Lower lobe of right lung (tissue), 2 donors: Measurements from ENCODE around the gene DENND6B. TPM values are rescaled to one million over a fixed set of nuclear protein-coding genes. Genes with fewer than 3 reads are reported as not detected.
A peak's percentile ranks its signal among the peaks of the same experiment; 100 is the strongest.
"Not testable (repeated sequence)": the region's sequence is repeated elsewhere in the genome, so short reads cannot be mapped to it uniquely, and the experiment has no call there.

Experiments
- ATAC-seq, 2 donors: fragments of 200-7000 bp; cut with Tn5 transposase; one replicate each; pipeline ENCODE4 v1.9.1; 2020 to 2022; ENCODE audit warnings: mild to moderate bottlenecking in 2 of 2, moderate library complexity in 2 of 2
- DNase-seq: peaks from one replicate; pipeline ENCODE4 v3.0.0-alpha.2; 2020
- H3K27ac ChIP-seq: fragments of 200-600 bp; one replicate; pipeline ENCODE4 v1.8.0; 2022
- H3K27me3 ChIP-seq: fragments of 200-600 bp; one replicate; pipeline ENCODE4 v1.8.0; 2022; ENCODE audit warnings: low read depth
- H3K36me3 ChIP-seq: fragments of 200-600 bp; one replicate; pipeline ENCODE4 v1.8.0; 2022; ENCODE audit warnings: mild to moderate bottlenecking
- H3K4me1 ChIP-seq: fragments of 200-600 bp; one replicate; pipeline ENCODE4 v1.8.0; 2022
- H3K4me3 ChIP-seq: fragments of 200-600 bp; one replicate; pipeline ENCODE4 v1.8.0; 2022; ENCODE audit warnings: mild to moderate bottlenecking
- H3K9me3 ChIP-seq: fragments of 200-600 bp; one replicate; pipeline ENCODE4 v1.8.0; 2022
- intact Hi-C: fragments of 100-400 bp; cut with DNase I; formaldehyde crosslinking; loops from one replicate; pipeline ENCODE4 v1.11.0; 2022
- total RNA-seq: library from RNA; stranded (reverse); fragmentation: NEBNext Ultra II Directional; extraction: Animal tissue kit (Norgen Biotek cat#: 25700); gene quantifications from one replicate; pipeline ENCODE4 v1.2.1, GENCODE V29; 2021
- TF ChIP-seq, protein P1 (sequence below): fragments of 200-600 bp; IDR thresholded peaks from one replicate; pipeline ENCODE4 v1.8.0; 2022; ENCODE audit warnings: antibody characterized with exemption, mild to moderate bottlenecking
- donor health status: DM: no; HTN: yes; CAD: no; lungs with severe emphysema.

The DENND6B gene
- total RNA-seq, 1 donor from 2014 or later = 14.4 TPM

DNA sequence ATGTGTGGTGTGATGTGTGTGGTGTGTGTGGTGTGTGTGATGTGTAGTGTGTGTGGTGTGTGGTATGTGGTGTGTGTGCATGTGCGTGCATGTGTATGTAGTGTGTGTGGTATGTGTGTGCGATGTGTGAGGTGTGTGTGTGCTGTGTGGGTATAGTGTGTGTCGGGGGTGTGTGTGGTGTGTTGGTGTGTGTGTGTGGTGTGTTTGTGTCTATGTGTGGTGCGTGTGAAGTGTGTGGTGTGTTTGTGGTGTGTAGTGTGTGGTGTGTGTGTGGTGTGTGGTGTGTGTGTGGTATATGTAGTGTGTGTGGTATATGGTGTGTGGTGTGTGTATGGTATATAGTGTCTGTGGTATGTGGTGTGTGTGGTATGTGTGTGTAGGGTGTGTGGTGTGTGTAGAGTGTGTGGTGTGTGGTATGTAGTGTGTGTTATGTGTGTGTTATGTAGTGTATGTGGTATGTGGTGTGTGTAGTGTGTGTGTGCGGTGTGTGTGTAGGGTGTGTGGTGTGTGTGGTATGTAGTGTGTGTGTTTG lies 11.3 kb upstream of the DENND6B start:
- DNase-seq = no peak
- Histone ChIP-seq H3K4me1 (peaks cover 12% of the 10 kb centered on the region), H3K27ac (no peak overlapping the region), H3K4me3 (no peak overlapping the region), H3K9me3 (no peaks in the 10 kb centered on the region), H3K36me3 (no peaks in the 10 kb centered on the region), H3K27me3 (no peaks in the 10 kb centered on the region)
- ATAC-seq = no peak
- TF ChIP-seq, protein P1, sequence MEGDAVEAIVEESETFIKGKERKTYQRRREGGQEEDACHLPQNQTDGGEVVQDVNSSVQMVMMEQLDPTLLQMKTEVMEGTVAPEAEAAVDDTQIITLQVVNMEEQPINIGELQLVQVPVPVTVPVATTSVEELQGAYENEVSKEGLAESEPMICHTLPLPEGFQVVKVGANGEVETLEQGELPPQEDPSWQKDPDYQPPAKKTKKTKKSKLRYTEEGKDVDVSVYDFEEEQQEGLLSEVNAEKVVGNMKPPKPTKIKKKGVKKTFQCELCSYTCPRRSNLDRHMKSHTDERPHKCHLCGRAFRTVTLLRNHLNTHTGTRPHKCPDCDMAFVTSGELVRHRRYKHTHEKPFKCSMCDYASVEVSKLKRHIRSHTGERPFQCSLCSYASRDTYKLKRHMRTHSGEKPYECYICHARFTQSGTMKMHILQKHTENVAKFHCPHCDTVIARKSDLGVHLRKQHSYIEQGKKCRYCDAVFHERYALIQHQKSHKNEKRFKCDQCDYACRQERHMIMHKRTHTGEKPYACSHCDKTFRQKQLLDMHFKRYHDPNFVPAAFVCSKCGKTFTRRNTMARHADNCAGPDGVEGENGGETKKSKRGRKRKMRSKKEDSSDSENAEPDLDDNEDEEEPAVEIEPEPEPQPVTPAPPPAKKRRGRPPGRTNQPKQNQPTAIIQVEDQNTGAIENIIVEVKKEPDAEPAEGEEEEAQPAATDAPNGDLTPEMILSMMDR = no peak
- intact Hi-C loops = no loop called here

DNA sequence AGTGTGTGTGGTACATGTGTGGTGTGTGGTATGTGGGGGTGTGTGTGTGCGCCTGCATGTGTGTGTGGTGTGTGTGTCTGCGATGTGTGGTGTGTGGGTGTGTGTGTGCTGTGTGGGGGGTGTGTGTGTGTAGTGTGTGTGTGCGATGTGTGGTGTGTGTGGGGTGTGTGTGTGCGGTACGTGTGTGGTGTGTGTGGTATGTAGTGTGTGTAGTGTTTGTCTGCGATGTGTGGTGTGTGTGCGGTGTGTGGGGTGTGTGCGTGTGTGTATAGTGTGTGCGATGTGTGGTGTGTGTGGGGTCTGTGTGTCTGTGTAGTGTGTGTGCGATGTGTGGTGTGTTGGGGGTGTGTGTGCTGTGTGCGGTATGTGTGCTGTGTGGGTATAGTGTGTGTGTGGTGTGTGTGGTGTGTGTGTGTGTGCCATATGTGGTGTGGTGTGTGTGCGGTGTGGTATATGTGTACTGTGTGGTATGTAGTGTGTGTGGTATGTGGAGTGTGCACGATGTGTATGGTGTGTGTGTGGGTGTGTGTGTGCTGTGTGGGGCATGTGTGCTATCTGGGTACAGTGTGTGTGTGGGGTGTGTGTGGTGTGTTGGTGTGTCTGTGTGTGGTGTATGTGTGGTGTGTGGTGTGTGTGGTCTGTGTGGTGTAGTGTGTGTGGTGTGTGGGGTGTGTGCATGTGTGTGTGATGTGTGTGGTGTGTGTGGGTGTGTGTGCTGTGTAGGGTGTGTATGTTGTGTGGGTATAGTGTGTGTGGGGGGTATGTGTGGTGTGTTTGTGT lies 10.6 kb upstream of the DENND6B start:
- no peaks in the 10 kb centered on the region for H3K36me3 ChIP-seq
- TF ChIP-seq, protein P1 = no peak
- DNase-seq (no peak), ATAC-seq (no peak)
- no peaks in the 10 kb centered on the region for H3K9me3 ChIP-seq
- H3K27ac ChIP-seq = no peak overlapping the region
- H3K27me3 ChIP-seq = no peaks in the 10 kb centered on the region
- no peak overlapping the region for H3K4me3 ChIP-seq
- intact Hi-C loops = no loop called here
- peaks cover 7% of the 10 kb centered on the region for H3K4me1 ChIP-seq

DNA sequence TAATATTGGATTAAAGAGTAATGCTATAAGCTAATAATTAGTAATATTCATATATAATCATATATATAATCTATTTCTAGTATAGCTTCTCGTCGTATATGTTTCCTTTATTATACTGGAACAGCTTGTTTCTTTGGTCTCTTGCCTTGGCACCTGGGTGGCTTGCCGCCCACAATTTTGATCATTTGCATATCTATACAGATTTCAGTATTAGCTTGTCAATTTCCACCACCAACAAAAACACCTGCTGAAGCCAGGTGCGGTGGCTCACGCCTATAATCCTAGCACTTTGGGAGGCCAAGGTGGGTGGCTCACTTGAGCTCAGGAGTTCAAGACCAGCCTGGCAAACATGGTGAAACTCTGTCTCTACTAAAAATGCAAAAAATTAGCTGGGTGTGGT lies 7.6 kb upstream of the DENND6B start:
- H3K9me3 ChIP-seq, intact Hi-C loops, H3K4me3 ChIP-seq, DNase-seq, H3K27ac ChIP-seq, H3K36me3 ChIP-seq, H3K4me1 ChIP-seq, H3K27me3 ChIP-seq, ATAC-seq: not testable (repeated sequence)

DNA sequence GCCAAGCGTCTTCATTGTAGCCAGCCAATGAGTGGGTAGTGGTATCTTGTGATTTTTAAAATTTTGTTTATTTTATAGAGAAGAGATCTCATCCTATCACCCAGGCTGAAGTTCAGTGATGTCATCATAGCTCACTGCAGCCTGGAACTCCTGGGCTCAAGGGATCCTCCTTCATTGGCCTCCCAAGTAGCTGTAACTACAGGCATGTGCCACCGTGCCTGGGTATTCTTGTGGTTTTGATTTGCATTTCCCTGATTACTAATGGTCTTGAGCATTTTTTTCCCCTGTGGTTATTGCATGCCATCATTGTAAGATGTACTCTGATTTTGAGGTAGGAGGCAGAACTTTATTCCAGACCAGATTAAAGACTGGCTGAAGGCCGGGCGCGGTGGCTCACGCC lies 2.4 kb upstream of the DENND6B start:
- DNase-seq (no peak), ATAC-seq (no peak)
- intact Hi-C loops = loop anchor here (10.0 kb wide), 1 partner anchor 54 kb away; the partner anchor contains the start of gene MAPK11
- no peaks in the 10 kb centered on the region for H3K27me3 ChIP-seq
- TF ChIP-seq, protein P1 = no peak
- H3K27ac ChIP-seq = no peak overlapping the region
- no peaks in the 10 kb centered on the region for H3K36me3 ChIP-seq
- H3K4me3 ChIP-seq = no peak overlapping the region
- H3K4me1 ChIP-seq = peaks cover 18% of the 10 kb centered on the region
- H3K9me3 ChIP-seq = no peaks in the 10 kb centered on the region

DNA sequence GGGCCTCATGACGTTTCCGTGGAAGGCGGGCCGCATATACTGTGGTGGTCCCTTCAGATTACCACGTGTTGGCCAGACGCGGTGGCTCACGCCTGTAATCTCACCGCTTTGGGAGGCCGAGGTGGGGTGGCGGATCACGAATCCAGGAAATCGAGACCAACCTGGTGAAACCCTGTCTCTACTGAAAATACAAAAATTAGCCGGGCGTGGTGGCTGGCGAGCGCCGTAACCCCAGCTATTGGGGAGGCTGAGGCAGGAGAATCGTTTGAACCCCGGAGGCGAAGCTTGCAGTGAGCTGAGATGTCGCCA lies 853 bp upstream of the DENND6B start:
- TF ChIP-seq, protein P1 = no peak
- H3K9me3 ChIP-seq = no peaks in the 10 kb centered on the region
- peaks cover 18% of the 10 kb centered on the region for H3K4me1 ChIP-seq
- no peaks in the 10 kb centered on the region for H3K36me3 ChIP-seq
- no peaks in the 10 kb centered on the region for H3K27me3 ChIP-seq
- no peak for ATAC-seq
- DNase-seq = no peak
- peak overlapping the region; percentile 81 for H3K4me3 ChIP-seq
- intact Hi-C loops = loop anchor here (10.0 kb wide), 1 partner anchor 53 kb away; the partner anchor contains the start of gene MAPK11
- peak overlapping the region; percentile 98 for H3K27ac ChIP-seq
